Activated T-cell treated with anti-CD3 and anti-CD28 coated beads for 48 hours (primary cell): ENCODE results near the gene DLGAP1.
"Not testable (repeated sequence)": the region's sequence is repeated elsewhere in the genome, so short reads cannot be mapped to it uniquely, and the experiment has no call there.

Experiments used
- DNase-seq: peaks from one replicate; pipeline ENCODE4 v3.0.0-alpha.2; 2020; ENCODE audit warnings: low read depth

The DLGAP1 gene

GRCh38 chr18:3655254-3656050, 799.7 kb downstream of the DLGAP1 start:
- no peak for DNase-seq

GRCh38 chr18:3654442-3655253, 800.5 kb downstream of the DLGAP1 start:
- DNase-seq: no peak

DNA sequence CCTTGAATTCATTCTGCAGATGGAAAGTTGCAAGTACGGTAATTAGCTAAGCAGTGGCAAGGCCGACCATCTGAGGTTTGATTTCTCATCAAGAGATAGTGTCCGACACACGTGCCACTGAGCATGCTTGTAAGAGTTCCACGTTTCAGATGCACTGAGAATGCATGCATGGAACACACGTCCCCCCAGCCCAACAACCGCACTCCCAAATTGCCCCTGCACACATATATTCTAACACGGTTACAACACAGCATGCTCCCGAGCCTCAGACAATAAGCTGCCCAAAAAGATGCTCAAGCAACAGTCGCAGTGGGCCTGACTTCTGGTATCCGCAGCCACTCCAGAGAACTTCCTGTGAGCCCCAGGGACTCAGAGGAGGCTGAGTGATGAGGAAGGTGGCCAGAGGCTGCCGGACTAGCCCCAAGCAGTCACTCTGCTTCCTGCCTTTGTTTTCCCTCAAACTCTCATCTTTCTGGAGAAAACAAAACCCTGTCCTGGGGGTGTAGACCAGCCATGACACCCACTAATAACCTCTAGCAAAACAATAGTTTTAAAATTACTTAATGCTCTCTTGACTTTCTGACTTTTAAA, 801.2 kb downstream of the DLGAP1 start:
- DNase-seq: no peak

- DNase-seq: no peak
These were observed 801.8 kb downstream of the DLGAP1 start for GRCh38 chr18:3653263-3653850.

DNA sequence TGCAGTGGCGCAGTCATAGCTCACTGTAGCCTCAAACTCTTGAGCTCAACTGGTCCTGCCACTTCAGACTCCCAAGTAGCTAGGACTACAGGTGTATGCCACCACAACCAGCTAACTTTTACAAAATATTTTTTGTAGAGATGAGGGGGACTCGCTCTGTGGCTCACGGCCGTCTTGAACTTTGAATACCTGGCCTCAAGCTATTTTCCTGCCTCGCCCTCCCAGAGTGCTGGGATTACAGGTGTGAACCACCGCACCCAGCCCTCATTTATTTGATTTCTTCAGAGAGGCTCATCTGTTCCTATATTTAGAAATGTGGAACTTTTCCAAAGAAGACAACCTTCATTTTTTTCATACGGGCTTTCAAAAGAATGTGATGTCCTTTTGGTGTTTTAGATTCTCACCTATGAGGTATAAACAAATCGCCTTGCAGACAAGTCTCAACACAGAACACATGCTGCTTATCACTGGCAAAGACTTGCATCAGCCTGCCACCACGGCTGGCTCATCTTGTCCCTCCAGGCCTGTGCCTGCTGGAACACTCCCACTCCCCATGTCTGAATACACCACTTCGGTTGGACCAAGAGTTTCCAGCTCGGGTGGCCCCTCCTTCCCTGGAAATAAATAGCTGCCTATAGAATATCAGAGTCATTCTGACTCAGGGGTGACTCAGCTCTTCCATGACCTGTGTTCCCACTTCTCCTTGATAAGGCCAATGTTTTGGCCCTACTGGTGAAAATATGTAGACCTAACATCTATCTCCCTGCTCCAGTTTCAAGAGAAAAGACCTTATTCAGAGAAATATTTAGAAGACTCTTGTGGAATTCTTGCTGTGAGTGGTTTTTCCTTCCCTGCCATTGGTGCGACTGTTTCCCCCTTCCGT, 802.5 kb downstream of the DLGAP1 start:
- peak; percentile 61 for DNase-seq

DNA sequence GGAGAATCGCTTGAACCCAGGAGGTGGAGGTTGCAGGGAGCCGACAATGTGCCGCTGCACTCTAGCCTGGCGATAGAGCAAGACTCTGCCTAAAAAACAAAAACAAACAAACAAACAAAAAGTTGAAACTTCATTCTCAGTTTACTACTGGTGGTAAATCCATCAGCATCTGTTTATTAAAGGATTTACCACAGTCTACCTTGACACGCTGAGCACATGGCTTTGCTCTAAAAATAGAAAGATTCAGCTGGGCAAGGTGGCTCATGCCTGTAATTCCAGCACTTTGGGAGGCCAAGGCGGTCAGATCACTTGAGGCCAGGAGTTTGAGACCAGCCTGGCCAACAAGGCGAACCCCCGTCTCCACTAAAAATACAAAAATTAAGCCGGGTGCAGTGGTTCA, 803.8 kb downstream of the DLGAP1 start:
- DNase-seq: no peak

- DNase-seq: not testable (repeated sequence)
These were observed 804.5 kb downstream of the DLGAP1 start for GRCh38 chr18:3650521-3651042.

DNA sequence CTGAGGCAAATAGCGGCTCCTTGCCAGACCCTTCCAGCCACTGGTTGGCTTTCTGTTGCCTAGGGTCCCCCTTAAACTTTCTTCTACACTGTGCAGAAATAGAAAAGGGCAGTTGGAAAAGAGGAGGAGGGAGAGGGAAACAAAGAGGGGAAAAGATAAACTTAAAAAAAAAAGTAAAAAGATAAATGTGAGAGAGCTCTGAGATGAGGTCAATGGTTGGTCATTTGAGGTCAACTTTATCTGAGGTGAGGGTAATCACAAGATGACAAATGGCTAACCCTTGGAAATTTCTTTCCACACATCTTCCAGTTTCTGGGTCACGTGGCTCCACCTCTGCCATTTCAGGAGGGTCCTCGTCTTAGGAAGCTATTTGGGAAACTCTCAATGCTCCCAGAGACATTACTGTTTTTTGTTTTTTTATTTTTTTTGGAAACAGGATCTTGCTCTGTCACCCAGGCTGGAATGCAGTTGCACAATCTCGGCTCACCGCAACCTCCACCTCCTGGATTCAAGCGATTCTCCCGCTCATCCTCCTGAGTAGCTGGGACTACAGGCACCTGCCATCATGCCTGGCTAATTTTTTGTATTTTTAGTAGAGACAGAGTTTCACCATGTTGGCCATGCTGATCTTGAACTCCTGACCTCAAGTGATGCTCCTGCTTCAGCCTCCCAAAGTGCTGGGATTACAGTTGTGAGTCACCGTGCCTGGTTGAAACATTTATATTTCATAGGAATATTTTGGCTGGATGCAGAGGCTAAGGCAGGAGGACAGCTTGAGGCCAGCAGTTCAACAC, 805.3 kb downstream of the DLGAP1 start:
- no peak for DNase-seq

DNA sequence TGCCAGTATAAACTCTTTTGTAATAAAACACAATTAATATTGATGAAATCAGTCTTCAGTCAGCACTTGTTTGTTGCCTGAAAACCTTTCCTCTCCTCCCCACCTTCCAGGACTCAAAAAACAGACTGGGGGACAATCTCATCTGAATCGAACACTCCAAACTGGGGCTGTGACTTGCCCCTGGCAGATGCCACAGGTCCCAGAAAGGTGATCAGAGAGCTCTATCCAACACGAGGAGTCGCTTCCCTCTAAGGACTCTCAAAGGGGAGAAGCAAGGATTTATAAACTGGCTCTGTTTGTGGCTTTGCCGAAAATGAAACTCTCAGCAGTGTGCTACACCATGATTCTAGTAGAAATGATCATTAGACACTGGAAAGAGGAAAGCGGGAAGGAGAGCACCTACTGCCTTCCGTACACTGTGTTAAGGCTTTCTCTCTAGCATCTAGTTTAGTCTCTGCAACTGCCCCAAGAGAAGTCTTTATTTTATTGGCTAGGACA, 805.9 kb downstream of the DLGAP1 start:
- DNase-seq: no peak

- DNase-seq: no peak
These were observed 806.5 kb downstream of the DLGAP1 start for GRCh38 chr18:3648641-3649040.

DNA sequence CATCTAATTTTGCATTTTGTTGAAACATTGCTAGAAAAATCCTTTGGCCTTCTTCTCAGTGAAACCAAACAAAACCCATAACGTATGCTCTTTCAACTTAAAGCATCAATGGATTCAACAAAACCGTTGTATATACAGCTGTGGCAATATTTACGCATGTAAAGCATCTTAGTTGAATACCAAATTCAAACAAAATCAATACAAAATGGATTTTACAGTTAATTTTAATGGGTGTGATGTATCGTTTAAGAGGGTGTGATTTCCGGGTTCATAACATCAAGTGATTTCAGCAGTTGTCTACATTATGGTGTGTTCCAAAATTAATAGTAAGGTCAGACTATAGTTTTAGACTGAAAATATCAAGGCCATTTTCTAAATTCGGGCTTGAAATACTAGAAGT, 806.9 kb downstream of the DLGAP1 start:
- DNase-seq: no peak

DNA sequence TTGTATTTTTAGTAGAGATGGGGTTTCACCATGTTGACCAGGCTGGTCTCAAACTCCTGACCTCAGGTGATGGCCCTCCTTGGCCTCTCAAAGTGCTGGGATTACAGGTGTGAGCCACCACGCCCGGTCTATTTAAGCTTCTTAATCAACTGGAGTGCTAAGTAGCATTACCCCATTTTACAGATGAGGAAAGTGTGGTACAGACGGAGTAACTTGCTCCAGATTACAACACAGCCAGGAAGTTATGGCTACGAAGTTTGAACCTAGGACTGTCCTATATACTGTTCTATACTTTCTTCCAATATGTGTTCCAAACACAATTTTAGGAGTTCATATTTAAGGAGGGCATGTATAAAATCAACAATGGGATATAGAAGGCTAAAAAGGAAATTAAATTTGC, 807.5 kb downstream of the DLGAP1 start:
- DNase-seq: no peak

- no peak for DNase-seq
These were observed 809.5 kb downstream of the DLGAP1 start for GRCh38 chr18:3645384-3646156.

GRCh38 chr18:3634250-3634939, 820.7 kb downstream of the DLGAP1 start:
- no peak for DNase-seq

DNA sequence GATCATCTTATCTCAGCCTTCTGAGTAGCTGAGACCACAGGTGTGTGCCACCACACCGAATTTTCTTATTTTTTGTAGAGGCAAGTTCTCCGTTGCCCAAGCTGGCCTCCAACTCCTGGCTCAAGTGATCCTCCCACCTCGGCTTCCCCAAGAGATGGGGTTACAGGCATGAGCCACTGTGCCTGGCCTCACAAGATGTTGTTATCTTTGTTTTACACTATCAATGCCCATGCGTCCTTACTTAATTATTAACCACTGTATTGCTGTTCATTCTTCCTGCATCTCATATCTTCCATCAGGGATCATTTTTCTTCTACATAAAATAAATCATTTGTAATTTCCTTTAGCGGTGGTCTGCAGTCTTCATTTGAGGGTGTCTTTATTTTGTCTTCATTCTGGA, 823.2 kb downstream of the DLGAP1 start:
- no peak for DNase-seq

DNA sequence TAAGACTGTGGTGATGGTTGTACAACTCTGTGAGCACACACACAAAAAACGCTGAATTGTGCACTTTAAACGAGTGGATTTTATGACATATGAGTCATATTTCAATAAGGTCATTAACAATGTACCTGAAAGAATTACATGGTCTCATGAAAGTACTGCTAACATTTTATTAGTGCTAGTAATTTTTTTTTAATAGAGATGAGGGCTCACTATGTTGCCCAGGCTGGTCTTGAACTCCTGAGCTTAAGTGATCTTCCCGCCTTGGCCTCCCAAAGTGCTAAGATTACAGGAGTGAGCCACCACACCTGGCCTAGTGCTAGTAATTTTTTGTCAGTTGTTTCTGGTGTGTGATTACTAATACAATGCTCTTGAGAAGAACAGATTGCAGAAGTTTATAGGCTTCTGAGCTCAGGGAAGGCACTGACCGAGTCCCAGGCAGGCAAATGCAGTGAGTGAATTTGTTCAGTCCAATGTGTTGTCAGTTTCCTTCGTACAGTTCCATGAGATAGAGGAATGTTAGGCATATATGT, 828.1 kb downstream of the DLGAP1 start:
- DNase-seq: no peak

DNA sequence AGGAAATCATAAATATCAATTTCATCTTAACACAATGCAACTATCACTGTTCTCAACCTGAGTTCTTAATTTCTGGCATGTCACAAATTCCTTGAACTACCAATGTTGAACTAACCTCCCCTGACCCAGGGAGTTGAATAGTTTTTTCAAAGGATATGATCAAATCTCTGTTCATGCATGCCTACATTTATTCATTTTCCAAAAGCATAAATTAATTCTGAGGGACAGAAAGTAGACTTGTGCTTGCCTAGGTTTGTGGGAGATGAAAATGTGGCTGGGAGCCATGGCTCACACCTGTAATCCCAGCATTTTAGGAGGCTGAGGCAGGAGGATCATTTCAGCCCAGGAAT, 829.4 kb downstream of the DLGAP1 start:
- DNase-seq: no peak

DNA sequence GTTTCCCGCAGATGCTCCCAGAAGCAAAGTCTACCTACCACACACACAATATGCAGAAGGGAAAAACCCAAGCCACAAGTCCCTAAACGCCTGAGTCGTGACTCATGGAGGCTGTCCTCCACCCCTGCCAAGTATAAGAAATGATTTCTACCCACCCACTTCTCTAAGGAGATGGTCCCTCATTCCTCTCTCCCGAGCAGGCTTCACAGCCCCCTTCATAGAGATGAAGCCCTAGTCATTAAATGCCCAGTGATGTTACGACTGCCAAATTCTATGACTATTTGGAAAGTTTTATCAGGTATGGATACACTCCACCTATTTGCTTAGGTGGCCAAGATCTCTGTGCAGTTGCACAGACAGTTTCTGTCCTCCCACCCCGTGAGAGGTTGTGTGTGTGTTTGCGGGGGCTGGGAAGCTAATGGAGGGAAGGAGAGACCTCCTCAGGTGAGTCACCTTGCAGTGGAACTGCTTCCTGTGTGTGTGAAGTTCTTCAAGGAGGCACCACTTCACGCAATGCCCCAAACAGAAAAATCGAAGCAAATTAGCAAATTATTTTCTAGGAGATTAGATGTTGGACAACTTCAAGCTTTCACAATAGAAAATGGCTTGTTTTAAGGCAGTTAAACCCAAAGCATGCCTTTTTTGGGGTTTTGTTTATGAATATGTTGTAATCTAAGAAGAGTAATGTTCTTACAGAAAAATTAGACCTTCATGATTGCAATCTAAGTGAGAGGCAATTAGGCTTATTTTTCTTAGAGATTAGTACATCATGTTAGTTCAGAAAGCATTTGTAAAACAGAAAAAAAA, 830.0 kb downstream of the DLGAP1 start:
- peak; percentile 52 for DNase-seq
